Measurements from ENCODE around the gene KDM4C.
"Not testable (repeated sequence)": the region's sequence is repeated elsewhere in the genome, so short reads cannot be mapped to it uniquely, and the experiment has no call there.

KDM4C gene

DNA sequence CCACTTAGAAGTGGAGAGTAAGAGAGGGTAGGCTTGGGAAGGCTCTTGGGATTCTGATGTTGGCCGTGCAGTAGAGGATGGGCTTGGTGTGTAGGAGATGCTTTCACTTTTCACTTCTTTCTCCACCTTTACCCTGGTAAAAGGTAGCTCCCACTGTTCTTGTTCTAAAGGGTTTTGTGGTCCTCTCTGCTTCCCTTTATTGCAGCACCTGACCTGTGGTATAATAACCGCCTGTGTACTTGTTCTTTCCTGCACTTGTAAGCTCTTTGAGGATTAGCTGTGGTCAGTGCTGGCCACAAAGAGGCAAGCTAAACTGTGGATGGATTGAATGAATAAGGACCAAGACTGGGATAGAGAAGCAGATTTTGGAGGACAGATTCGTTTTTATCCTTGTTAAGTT lies 25.2 kb downstream of the KDM4C start:
- DNase-seq = no peak
- TF ChIP-seq CTCF (IDR thresholded peaks at IDR 0.05) = no peak
- intact Hi-C loops (cut with DNase I; ENCODE audit: low total_unique reads) = no loop called here
- no peak overlapping the region for H3K4me3 ChIP-seq
- H3K9me3 ChIP-seq = no peaks in the 10 kb centered on the region
- no peaks in the 10 kb centered on the region for H3K27me3 ChIP-seq
- H3K36me3 ChIP-seq = no peaks in the 10 kb centered on the region
- H3K4me1 ChIP-seq = peaks cover 0 to 28% (median 7%) of the 10 kb centered on the region in 4 donors
- no peak overlapping the region for H3K27ac ChIP-seq

DNA sequence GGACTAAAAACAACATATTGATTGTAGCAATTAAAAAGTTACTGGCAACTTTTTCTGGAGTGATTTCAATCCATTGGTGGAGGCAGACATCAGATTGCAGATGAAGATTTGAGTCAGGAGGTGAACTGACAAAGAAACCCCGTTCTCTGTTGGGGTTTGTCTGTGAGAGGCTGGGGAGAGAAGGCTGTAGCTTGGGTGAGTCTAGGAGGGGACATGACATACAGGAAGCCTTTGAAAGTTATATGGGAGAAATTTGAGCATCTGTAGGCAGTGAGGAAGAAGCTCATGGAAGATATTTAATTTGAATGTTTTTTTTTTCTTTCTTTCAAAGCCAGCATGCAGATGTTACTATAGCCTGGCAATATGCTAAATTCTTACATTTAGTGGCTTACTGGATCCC lies 26.0 kb downstream of the KDM4C start:
- Histone ChIP-seq H3K27me3 (no peaks in the 10 kb centered on the region), H3K4me1 (peaks cover 0 to 33% (median 10%) of the 10 kb centered on the region in 4 donors), H3K9me3 (no peaks in the 10 kb centered on the region), H3K36me3 (no peaks in the 10 kb centered on the region), H3K4me3 (no peak overlapping the region), H3K27ac (no peak overlapping the region)
- no peak for DNase-seq
- TF ChIP-seq CTCF (IDR thresholded peaks at IDR 0.05) = no peak
- intact Hi-C loops (cut with DNase I; ENCODE audit: low total_unique reads) = no loop called here

DNA sequence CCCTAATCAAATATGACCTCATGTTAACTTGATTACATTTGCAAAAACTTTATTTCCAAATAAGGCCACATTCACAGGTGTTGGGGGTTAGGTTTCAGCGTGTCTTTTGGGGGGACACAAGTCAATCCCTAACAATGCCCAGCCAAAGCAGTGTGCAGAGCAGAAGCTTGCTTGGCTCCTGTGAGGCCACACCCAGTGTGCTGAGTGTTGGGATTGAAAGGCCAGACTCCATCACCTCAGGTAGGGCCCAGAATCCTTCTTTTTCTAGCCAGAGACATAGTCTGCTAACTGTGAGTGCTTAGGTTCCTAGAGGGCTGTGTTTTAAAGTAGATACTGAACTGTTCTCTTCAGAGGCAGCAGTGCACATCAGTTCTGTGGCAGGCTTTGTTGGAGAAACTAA lies 27.9 kb downstream of the KDM4C start:
- TF ChIP-seq CTCF (IDR thresholded peaks at IDR 0.05) = no peak
- Histone ChIP-seq H3K27me3 (no peaks in the 10 kb centered on the region), H3K4me1 (peaks cover 0 to 26% (median 10%) of the 10 kb centered on the region in 4 donors), H3K27ac (no peak overlapping the region), H3K4me3 (no peak overlapping the region), H3K36me3 (no peaks in the 10 kb centered on the region), H3K9me3 (no peaks in the 10 kb centered on the region)
- DNase-seq = no peak
- intact Hi-C loops (cut with DNase I; ENCODE audit: low total_unique reads) = no loop called here

GRCh38 chr9:6787793-6788161 lies 30.0 kb downstream of the KDM4C start:
- no peak for DNase-seq
- Histone ChIP-seq H3K27me3 (no peaks in the 10 kb centered on the region), H3K9me3 (no peaks in the 10 kb centered on the region), H3K4me3 (no peak overlapping the region), H3K36me3 (no peaks in the 10 kb centered on the region), H3K4me1 (peaks cover 0 to 23% (median 10%) of the 10 kb centered on the region in 4 donors), H3K27ac (no peak overlapping the region)
- intact Hi-C loops (cut with DNase I; ENCODE audit: low total_unique reads) = no loop called here
- no peak for TF ChIP-seq CTCF (IDR thresholded peaks at IDR 0.05)

- no peak for DNase-seq
- Histone ChIP-seq H3K27ac (no peak overlapping the region), H3K4me3 (no peak overlapping the region), H3K27me3 (no peaks in the 10 kb centered on the region), H3K9me3 (no peaks in the 10 kb centered on the region), H3K4me1 (peaks cover 0 to 21% (median 9%) of the 10 kb centered on the region in 4 donors), H3K36me3 (peaks cover 0 to 4% (median 1%) of the 10 kb centered on the region in 3 donors)
- no peak for TF ChIP-seq CTCF (IDR thresholded peaks at IDR 0.05)
- intact Hi-C loops (cut with DNase I; ENCODE audit: low total_unique reads) = no loop called here
These were observed 30.6 kb downstream of the KDM4C start for GRCh38 chr9:6788162-6789016.

DNA sequence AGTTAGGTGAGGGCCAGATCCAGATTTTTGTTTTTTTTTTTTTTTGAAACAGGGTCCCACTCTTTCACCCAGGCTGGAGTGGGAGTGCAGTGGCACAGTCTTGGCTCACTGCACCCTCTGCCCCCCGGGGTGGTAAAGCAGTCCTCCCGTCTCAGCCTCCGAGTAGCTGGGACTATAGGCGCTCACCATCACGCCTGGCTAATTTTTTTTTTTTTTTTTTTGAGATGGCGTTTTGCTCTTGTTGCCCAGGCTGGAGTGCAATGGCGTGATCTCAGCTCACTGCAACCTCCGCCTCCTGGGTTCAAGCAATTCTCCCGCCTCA lies 31.2 kb downstream of the KDM4C start:
- H3K36me3 ChIP-seq; H3K27me3 ChIP-seq; DNase-seq; H3K4me3 ChIP-seq; H3K27ac ChIP-seq; intact Hi-C loops (cut with DNase I; ENCODE audit: low total_unique reads); H3K9me3 ChIP-seq: not testable (repeated sequence)
- H3K4me1 ChIP-seq = peaks cover 0 to 21% (median 8%) of the 10 kb centered on the region in 4 donors
